HG03558 (cell line): Measurements from ENCODE around the gene CLDN3.
"Not testable (repeated sequence)": the region's sequence is repeated elsewhere in the genome, so short reads cannot be mapped to it uniquely, and the experiment has no call there.

Experiments used
- ATAC-seq: cut with Tn5 transposase; IDR thresholded peaks from one replicate; pipeline ENCODE4 v1.9.1; 2021; ENCODE audit warnings: moderate number of reproducible peaks; ENCODE audit not compliant: unreplicated experiment; ENCODE audit errors: extremely low read depth

Gene CLDN3

GRCh38 chr7:73738612-73739386, 31.3 kb downstream of the CLDN3 start, which contains the start of gene ABHD11:
Gene ABHD11, minus strand, starts transcription at chr7:73738802. Its CDS starts 32 bp downstream, at chr7:73738770.
- peak; percentile 83 for ATAC-seq

GRCh38 chr7:73738220-73738611, 31.9 kb downstream of the CLDN3 start:
- ATAC-seq, result no peak

GRCh38 chr7:73737491-73738219, 32.4 kb downstream of the CLDN3 start:
- no peak for ATAC-seq

- no peak for ATAC-seq
Observed at GRCh38 chr7:73736885-73737284, 33.2 kb downstream of the CLDN3 start.

- ATAC-seq, result no peak
Observed at GRCh38 chr7:73735528-73735905, 34.6 kb downstream of the CLDN3 start.

- no peak for ATAC-seq
Observed at GRCh38 chr7:73734619-73735527, 35.2 kb downstream of the CLDN3 start.

GRCh38 chr7:73732397-73732796, 37.7 kb downstream of the CLDN3 start:
- ATAC-seq, result no peak

- no peak for ATAC-seq
Observed at GRCh38 chr7:73730485-73730884, 39.6 kb downstream of the CLDN3 start.

- no peak for ATAC-seq
Observed at GRCh38 chr7:73728551-73728950, 41.5 kb downstream of the CLDN3 start.

GRCh38 chr7:73727952-73728351, 42.1 kb downstream of the CLDN3 start:
- ATAC-seq, result no peak

- no peak for ATAC-seq
Observed at GRCh38 chr7:73726083-73726466, 44.0 kb downstream of the CLDN3 start.

- ATAC-seq, result no peak
Observed at GRCh38 chr7:73723813-73724212, 46.3 kb downstream of the CLDN3 start.

GRCh38 chr7:73722785-73723184, 47.3 kb downstream of the CLDN3 start:
- ATAC-seq, result no peak

- not testable (repeated sequence) for ATAC-seq
Observed at GRCh38 chr7:73722182-73722581, 47.9 kb downstream of the CLDN3 start.

GRCh38 chr7:73721377-73721817, 48.7 kb downstream of the CLDN3 start:
- no peak for ATAC-seq

- ATAC-seq, result not testable (repeated sequence)
Observed at GRCh38 chr7:73720443-73720842, 49.6 kb downstream of the CLDN3 start.

GRCh38 chr7:73719806-73720169, 50.3 kb downstream of the CLDN3 start:
- ATAC-seq, result no peak
